Glutamatergic neuron (in vitro differentiated cells): ENCODE data around the gene CEMIP. TPM values are rescaled to one million over a fixed set of nuclear protein-coding genes. Genes with fewer than 3 reads are reported as not detected.

Experiments
- DNase-seq: peaks from one replicate; pipeline ENCODE4 v3.0.0; 2022
- H3K27ac Mint-ChIP-seq: one replicate; pipeline ENCODE4 v1.8.0; 2020; ENCODE audit warnings: mild to moderate bottlenecking, mixed read lengths, inconsistent platforms; ENCODE audit not compliant: unreplicated experiment
- H3K27me3 Mint-ChIP-seq: one replicate; pipeline ENCODE4 v1.8.0; 2020; ENCODE audit warnings: mild to moderate bottlenecking, moderate library complexity, mixed read lengths, inconsistent platforms; ENCODE audit not compliant: unreplicated experiment
- H3K36me3 Mint-ChIP-seq: one replicate; pipeline ENCODE4 v1.8.0; 2020; ENCODE audit warnings: mild to moderate bottlenecking, mixed read lengths, inconsistent platforms; ENCODE audit not compliant: unreplicated experiment
- H3K4me1 Mint-ChIP-seq: one replicate; pipeline ENCODE4 v1.8.0; 2020; ENCODE audit warnings: mild to moderate bottlenecking, low read depth, mixed read lengths, inconsistent platforms; ENCODE audit not compliant: unreplicated experiment
- H3K4me3 Mint-ChIP-seq: one replicate; pipeline ENCODE4 v1.8.0; 2020; ENCODE audit warnings: mild to moderate bottlenecking, mixed read lengths, inconsistent platforms; ENCODE audit not compliant: unreplicated experiment
- H3K9me3 Mint-ChIP-seq: one replicate; pipeline ENCODE4 v1.8.0; 2020; ENCODE audit warnings: mild to moderate bottlenecking, moderate library complexity, mixed read lengths, inconsistent platforms; ENCODE audit not compliant: unreplicated experiment
- total RNA-seq: library from RNA; stranded (reverse); fragmentation: NEBNext Ultra II Directional; extraction: Animal tissue kit (Norgen Biotek cat#: 25700); gene quantifications from one replicate; pipeline ENCODE4 v1.2.1, GENCODE V29; 2021; ENCODE audit not compliant: unreplicated experiment
- TF ChIP-seq, protein P1 (sequence below): fragments of 200-600 bp; sonication (generic); IDR thresholded peaks from one replicate; pipeline ENCODE4 v1.5.0; 2021; ENCODE audit not compliant: partially characterized antibody, unreplicated experiment

The CEMIP gene
- total RNA-seq, 1 donor from 2014 or later = 0.25 TPM

- Mint-ChIP-seq H3K4me1 (no peaks in the 10 kb centered on the region), H3K27ac (no peak overlapping the region), H3K27me3 (peaks cover 16% of the 10 kb centered on the region), H3K4me3 (no peak overlapping the region), H3K9me3 (peaks cover 1% of the 10 kb centered on the region), H3K36me3 (peaks cover 5% of the 10 kb centered on the region)
- TF ChIP-seq, protein P1, sequence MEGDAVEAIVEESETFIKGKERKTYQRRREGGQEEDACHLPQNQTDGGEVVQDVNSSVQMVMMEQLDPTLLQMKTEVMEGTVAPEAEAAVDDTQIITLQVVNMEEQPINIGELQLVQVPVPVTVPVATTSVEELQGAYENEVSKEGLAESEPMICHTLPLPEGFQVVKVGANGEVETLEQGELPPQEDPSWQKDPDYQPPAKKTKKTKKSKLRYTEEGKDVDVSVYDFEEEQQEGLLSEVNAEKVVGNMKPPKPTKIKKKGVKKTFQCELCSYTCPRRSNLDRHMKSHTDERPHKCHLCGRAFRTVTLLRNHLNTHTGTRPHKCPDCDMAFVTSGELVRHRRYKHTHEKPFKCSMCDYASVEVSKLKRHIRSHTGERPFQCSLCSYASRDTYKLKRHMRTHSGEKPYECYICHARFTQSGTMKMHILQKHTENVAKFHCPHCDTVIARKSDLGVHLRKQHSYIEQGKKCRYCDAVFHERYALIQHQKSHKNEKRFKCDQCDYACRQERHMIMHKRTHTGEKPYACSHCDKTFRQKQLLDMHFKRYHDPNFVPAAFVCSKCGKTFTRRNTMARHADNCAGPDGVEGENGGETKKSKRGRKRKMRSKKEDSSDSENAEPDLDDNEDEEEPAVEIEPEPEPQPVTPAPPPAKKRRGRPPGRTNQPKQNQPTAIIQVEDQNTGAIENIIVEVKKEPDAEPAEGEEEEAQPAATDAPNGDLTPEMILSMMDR = no peak
- no peak for DNase-seq
These were observed 118.9 kb downstream of the CEMIP start for GRCh38 chr15:80898040-80898439.

DNA sequence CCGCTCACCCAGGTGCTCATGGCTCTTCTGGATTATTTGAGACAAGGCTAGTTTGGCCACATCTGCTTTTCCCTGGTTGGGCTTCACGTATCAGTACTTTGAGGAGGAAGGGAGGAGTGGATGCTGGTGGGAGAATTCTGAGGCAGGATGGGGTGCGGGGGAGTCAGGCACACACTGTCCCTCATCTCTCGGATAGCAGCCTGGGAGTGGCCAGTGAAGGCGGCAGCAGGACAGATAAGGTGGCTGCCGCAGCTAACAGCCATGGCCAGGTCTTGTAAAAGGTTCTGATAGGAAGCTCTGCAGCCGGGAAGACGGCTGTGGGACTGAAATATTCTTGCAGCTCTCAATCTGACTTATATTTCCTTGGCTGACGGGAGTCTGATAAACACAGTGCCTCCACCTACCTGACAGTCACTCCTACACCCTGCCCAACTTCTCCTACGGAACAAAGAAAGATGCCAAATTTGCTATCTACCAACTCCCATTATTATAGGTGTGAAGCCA, 123.2 kb downstream of the CEMIP start:
- Mint-ChIP-seq H3K4me3 (no peak overlapping the region), H3K4me1 (no peaks in the 10 kb centered on the region), H3K27me3 (peaks cover 18% of the 10 kb centered on the region), H3K9me3 (peaks cover 1% of the 10 kb centered on the region), H3K27ac (no peak overlapping the region), H3K36me3 (peaks cover 5% of the 10 kb centered on the region)
- no peak for DNase-seq
- TF ChIP-seq, protein P1 = no peak

GRCh38 chr15:80904998-80905397, 125.8 kb downstream of the CEMIP start:
- Mint-ChIP-seq H3K9me3 (peaks cover 1% of the 10 kb centered on the region), H3K27ac (no peak overlapping the region), H3K36me3 (peaks cover 8% of the 10 kb centered on the region), H3K27me3 (peaks cover 16% of the 10 kb centered on the region), H3K4me3 (no peak overlapping the region), H3K4me1 (no peaks in the 10 kb centered on the region)
- TF ChIP-seq, protein P1 = no peak
- no peak for DNase-seq

DNA sequence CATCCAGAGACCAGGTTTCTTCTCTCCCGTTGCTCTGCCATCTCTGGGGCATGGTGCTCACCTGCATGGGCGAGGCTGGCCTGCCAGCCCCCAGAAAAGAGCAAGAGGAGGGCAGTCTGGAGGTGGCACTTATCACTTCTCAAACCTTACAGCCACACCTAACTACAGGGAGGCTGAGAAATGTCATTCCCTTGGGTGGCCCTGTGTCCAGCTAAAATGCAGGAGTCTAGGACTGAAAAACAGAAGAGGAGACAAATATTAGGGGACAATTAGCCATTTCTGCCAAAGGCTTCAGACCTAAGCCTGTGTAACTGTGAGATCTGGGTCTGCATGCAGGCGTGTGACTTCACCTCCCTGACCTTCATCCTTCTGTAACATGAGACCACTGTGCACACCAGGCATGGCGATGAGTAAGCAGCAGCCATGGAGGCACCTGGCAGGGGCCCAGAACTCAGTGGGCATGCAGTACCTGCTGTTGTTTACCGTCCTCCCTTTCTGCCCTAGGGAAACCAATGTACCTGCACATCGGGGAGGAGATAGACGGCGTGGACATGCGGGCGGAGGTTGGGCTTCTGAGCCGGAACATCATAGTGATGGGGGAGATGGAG, 127.1 kb downstream of the CEMIP start:
- TF ChIP-seq, protein P1 = no peak
- Mint-ChIP-seq H3K27me3 (peaks cover 14% of the 10 kb centered on the region), H3K4me3 (no peak overlapping the region), H3K36me3 (peaks cover 8% of the 10 kb centered on the region), H3K27ac (no peak overlapping the region), H3K4me1 (no peaks in the 10 kb centered on the region), H3K9me3 (peaks cover 1% of the 10 kb centered on the region)
- DNase-seq = no peak

- H3K36me3 Mint-ChIP-seq = peaks cover 8% of the 10 kb centered on the region
- H3K9me3 Mint-ChIP-seq = no peaks in the 10 kb centered on the region
- no peak overlapping the region for H3K4me3 Mint-ChIP-seq
- H3K27me3 Mint-ChIP-seq = peaks cover 3% of the 10 kb centered on the region
- H3K4me1 Mint-ChIP-seq = no peaks in the 10 kb centered on the region
- TF ChIP-seq, protein P1 = no peak
- no peak overlapping the region for H3K27ac Mint-ChIP-seq
- no peak for DNase-seq
These were observed 132.7 kb downstream of the CEMIP start for GRCh38 chr15:80911821-80912220.
